ENCODE measurements around the gene GOLGA8K.
"Not testable (repeated sequence)": the region's sequence is repeated elsewhere in the genome, so short reads cannot be mapped to it uniquely, and the experiment has no call there.

GOLGA8K gene

DNA sequence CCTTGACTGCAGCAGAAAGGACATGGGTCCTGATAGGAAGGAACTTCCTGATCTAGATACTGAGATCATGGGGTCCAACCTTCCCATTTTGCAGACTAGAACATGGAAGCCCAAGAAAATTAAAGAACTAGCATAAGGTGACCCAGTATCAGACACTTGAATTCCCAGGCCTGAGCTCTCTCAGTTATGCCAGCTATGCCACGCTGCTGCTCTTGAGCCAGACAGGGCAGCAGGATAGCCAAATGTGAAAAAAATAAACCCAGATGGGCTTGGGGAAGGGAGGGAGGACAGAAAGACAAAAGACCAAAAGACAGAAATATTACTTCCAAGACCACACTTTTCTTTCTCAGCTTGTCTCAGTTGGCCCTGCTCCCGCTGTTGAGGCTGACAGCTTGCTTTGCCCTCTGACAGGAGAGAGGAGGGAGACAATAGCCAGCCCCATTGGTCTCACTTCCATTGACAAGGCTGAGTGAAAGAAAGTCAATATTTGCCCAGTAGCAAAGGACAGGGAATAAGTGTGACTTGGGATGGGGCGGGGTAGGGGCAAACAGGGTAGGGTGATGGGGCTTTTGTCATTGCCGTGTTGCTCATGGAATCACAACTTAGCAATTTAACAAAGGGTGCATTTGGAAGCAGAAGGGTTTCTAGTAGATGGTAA lies 52.4 kb downstream of the GOLGA8K start:
- not testable (repeated sequence) for DNase-seq

DNA sequence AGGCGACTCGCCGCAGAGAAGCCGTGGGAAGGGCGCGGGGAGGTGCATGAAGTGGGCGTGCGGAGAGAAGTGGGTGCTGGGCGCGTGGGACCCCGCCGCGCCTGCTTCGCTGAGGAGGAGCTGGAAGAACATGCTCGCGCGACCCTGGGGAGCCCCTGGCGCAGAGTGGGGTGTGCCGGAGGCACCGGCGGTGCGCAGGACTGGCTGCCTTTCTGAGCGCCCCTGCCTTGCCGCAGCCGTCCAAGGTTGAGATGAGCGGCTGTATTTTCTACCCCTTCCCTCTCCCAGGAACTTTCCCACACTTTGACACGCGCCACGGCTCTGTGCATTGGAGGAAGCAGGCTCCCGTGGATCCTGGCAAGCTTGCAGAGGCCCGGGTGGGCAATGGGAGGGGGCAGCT lies 56.1 kb downstream of the GOLGA8K start:
- not testable (repeated sequence) for DNase-seq

DNA sequence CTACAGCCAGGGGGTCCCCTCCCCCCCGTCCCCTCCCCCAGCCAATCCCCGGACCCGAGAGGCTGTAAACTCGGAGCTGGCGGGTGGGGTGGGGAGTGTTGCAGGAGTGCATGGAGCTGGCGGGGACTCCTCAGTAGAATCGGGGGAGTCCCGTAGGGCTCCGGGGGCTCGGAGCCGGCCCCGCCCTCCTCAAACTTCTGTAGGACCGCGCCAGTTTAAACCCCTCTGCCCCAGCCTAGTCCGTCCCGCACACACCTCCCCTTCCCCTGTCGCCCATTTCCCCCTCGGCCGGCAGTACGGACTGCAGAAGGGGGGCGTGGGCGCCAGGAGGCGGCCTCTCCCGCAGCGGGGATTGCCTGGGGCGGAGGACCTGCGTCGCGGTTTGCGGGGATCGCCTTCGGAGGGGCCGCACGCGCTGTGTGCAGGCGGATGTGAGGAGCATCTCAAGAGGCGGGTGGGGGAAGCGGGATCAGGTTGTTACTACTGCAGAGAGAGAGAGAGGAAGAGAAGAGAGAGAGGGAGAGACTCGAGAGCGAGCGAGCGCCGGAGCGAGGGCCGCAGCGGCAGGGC lies 57.0 kb downstream of the GOLGA8K start:
- not testable (repeated sequence) for DNase-seq

DNA sequence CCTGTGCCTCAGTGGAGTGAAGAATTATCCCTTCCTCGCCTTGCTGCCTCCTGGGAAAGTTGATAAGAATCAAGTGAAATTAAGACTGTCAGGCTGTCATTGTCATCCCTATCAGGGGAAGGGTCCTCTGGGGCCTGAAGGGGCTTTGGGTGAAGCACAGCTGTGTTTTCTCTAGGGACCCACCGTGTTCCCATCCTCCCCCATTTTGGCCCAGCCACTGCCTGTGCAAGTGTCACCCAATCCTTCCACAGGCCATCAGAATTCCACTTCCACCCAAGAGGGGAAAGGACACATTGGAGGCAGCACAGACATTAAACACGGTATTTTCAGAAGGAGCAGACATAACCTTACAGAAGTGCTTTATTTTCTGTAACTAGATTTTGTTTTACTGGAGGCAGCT lies 59.2 kb downstream of the GOLGA8K start:
- DNase-seq: not testable (repeated sequence)
